Measurements from ENCODE around the gene RPS26.

DNA sequence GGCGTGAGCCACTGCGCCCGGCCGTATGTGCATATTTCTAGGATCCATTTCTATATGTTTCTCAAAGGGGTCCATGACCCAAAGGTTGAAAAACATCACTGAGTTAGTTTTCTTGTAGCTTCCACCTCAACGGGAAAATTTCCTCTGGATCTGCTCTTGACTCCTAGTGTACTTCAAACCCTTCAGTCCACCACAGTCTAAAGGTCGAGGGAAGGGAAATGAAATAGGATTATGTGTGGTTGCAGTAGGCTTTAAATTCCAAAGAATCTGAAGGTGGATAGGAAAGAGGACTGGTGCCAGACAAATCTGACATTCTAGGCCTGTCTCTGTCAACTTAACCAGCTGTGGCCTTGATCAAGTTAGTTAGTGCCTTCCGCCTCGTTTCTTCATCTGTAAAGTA lies 46.4 kb upstream of the RPS26 start:
- TF ChIP-seq, protein P1, sequence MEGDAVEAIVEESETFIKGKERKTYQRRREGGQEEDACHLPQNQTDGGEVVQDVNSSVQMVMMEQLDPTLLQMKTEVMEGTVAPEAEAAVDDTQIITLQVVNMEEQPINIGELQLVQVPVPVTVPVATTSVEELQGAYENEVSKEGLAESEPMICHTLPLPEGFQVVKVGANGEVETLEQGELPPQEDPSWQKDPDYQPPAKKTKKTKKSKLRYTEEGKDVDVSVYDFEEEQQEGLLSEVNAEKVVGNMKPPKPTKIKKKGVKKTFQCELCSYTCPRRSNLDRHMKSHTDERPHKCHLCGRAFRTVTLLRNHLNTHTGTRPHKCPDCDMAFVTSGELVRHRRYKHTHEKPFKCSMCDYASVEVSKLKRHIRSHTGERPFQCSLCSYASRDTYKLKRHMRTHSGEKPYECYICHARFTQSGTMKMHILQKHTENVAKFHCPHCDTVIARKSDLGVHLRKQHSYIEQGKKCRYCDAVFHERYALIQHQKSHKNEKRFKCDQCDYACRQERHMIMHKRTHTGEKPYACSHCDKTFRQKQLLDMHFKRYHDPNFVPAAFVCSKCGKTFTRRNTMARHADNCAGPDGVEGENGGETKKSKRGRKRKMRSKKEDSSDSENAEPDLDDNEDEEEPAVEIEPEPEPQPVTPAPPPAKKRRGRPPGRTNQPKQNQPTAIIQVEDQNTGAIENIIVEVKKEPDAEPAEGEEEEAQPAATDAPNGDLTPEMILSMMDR (IDR thresholded peaks at IDR 0.05) = no peak
- TF ChIP-seq EP300 (IDR thresholded peaks at IDR 0.05; ENCODE audit: low read depth) (no peak), POLR2A (IDR thresholded peaks at IDR 0.05) (no peak)
